Fibroblast of upper back skin (primary cell): ENCODE results near the gene ECI1.

Experiments used
- DNase-seq: peaks from one replicate; pipeline ENCODE4 v3.0.0-alpha.2; 2013

ECI1 gene

DNA sequence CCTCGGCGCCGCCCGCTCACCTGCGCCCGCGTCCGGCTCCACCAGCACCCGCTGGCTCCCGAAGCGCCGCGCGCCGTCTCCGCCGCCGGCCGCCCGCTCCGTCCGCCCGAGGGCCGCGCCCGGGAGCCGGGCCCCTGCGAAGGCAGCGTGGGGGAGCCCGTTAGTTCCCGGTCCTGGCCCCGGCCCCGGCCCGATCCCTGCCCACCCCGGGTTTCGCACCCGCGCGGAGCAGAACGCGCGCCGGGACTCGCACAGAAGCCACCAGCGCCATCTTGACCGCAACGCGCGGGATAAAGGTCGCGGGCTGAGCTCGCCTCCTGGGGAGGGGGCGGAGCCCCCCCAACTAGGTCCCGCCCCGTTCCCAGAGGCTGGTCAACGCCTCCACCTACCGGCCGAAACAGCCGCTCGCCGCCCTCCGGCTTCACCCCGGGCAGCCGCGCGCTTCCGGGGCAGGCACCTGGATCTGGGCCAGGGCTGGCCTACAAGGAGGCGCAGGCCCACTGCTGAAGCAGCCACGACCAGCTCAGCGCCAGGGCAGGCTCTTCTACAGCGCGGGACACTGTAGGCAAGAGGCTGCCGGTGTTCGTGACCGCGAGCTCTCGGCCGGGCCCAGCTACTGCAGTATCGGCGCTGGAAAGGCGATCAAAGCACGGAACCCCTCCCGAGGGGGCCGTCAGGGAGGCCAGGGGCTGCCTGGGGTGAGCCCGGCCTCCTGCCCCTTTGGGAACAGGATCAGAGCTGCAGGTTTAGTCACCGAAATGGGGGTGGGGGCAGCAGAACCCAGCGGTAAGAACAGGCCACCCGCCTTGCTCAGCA is at the start of gene ECI1:
ECI1 (minus strand) TSS at position 292 of the 816 bp plus-strand sequence; CDS start at position 271, 21 bp downstream.
- peak; percentile 90 for DNase-seq

GRCh38 chr16:2299915-2300192 is 48.5 kb upstream of the ECI1 start:
- DNase-seq, result no peak

- no peak for DNase-seq
Measured at GRCh38 chr16:2299121-2299914, 47.9 kb upstream of the ECI1 start.

DNA sequence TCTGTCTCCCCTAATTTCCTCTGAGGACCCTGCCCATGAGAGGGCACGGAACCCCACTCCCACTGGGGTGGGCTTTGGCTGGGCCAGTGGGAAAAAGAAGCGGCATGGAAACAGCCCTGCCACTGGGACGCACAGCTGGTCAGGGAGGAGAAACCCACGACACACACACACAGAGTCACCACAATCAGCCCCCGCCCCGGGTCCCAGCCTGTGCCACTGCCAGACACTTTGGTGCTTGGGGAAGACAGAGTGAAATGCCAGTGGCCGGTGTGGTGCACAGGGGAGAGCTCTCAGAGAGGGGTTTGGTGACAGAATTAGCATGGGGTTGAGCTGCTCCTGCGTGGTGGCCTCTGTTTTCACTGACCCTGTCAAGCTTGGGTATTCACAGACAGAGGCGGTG is 47.2 kb upstream of the ECI1 start:
- no peak for DNase-seq

GRCh38 chr16:2297506-2297860 is 46.1 kb upstream of the ECI1 start:
- DNase-seq, result no peak

DNA sequence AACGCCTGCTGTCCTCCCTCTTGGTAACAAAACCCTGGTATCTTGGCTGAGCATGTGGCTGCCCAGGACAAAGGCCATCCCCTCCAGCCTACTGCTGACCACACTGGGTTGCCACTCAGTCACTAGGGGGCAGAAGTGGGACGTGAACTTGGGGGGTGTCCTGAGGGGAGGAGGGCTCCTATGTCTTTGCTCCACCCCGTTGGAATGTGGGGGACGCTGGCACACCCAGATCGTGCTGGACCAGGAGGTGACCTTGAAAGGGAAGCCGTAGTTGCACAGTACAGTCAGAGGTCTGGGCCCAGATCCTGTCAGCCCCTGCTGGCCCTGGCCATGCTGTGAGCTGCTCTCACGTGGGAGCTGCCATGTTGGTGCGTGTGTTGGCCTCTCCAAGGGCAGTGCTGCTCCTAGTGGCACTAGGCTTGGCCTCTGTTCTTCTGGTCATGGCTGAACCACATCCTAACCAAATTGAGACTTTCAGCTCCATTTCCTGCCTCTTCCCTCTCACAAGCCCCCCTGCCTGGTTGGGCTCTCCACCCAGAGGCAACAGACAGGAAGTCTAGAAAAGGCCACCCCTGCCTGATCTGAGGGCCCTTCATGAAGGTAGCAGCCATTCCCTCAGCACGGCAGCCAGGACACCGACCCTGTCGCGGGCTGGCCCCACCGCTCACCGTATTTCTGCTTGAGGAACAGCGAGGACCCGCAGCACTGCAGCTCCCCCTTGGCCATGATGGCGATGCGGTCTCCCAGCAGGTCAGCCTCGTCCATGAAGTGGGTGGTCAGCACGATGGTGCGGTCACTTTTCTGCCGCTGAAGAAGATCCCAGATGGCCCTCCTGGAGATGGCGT is 45.5 kb upstream of the ECI1 start:
- peak; percentile 14 for DNase-seq

DNA sequence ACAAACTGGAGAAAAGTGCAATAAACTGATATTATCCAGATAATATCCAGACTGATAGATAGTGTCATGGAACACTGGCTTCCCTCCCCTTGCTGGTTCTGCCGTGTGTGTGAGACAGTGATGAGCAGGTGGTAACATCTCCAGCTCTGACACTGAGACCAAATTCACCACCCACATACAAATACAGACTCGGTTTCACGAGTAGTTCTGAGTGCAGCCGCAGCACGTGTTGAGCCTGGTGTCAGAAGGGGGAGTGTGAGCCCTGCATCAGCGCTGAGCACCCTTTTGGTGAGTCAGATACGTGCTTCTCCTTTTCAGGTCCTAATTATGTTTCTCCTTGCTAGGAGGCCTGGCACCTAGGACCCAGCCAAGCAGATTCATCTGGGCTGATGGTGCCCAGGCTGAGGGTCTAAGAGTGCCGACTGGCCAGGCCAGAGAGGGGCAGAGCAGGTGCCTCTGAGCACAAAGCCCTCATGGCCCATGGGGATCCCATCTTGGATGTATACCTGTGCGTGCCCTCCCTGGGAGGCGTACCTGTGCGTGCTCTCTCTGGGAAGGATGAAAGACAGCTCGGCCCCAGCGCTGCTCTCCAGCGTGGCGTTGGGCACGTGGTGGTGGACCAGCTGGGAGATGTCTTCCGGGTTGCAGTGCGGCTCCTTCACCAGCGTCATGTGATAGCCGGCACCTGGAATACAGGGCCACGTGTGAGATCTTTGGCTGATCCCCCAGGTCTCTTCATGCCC is 43.8 kb upstream of the ECI1 start:
- DNase-seq, result no peak

DNA sequence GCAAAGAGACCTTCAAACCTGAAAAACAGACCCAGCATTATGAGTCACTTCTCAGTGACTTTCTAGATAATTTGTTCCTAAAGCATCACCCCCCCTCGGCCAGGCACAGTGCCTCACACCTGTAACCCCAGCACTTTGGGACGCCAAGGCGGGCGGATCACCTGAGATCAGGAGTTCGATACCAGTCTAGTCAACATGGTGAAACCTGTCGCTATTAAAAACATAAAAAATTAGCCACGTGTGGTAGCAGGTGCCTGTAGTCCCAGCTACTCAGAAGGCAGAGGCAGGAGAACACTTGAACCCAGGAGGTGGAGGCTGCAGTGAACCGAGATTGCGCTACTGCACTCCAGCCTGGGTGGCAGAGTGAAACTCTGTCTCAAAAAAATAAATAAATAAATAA is 40.8 kb upstream of the ECI1 start:
- DNase-seq, result no peak

GRCh38 chr16:2289282-2289681 is 37.9 kb upstream of the ECI1 start:
- no peak for DNase-seq

- DNase-seq, result no peak
Measured at GRCh38 chr16:2288726-2289125, 37.3 kb upstream of the ECI1 start.

- DNase-seq, result no peak
Measured at GRCh38 chr16:2287916-2288547, 36.6 kb upstream of the ECI1 start.

GRCh38 chr16:2286550-2286949 is 35.2 kb upstream of the ECI1 start:
- no peak for DNase-seq

- DNase-seq, result no peak
Measured at GRCh38 chr16:2285731-2286191, 34.4 kb upstream of the ECI1 start.

DNA sequence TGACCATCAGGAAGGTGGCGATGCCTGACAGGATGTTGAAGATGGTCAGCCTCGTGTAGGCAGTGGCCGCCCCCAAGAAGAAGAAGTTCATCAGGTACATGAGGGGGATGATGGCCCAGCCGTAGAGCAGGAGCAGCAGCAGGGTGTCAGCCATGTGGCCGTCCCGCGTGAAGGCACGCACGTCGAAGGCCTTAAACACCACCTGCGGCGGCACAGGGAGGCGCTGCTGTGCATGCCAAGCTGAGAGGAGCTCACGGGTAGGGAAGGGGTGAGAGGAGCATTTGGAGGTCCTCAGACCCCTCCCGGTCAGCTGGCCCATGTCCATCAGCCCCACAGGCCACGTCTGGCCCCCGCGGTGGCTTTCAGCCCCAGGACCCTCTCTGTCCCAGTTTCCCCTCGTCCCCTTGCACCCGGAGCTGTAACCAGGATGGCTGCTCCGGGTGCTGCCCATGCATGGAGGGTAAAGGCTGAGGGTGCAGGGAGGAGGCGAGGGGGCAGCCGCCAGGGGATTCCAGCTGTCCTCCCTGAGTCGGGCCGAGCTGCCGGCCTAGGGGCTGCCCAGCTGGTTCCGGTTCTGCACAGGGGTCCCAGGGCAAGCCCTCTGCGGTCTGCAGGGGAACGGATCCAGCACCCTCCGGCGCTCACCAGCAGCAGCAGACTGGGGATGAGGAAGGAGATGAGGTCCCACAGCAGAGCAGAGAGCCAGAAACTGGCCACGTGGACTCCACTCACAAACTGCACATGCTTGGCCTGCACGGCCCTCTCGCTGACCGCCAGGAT is 33.6 kb upstream of the ECI1 start:
- no peak for DNase-seq

GRCh38 chr16:2284001-2284770 is 32.8 kb upstream of the ECI1 start:
- no peak for DNase-seq

- no peak for DNase-seq
Measured at GRCh38 chr16:2282866-2283555, 31.6 kb upstream of the ECI1 start.

GRCh38 chr16:2282262-2282661 is 30.9 kb upstream of the ECI1 start:
- DNase-seq, result no peak

DNA sequence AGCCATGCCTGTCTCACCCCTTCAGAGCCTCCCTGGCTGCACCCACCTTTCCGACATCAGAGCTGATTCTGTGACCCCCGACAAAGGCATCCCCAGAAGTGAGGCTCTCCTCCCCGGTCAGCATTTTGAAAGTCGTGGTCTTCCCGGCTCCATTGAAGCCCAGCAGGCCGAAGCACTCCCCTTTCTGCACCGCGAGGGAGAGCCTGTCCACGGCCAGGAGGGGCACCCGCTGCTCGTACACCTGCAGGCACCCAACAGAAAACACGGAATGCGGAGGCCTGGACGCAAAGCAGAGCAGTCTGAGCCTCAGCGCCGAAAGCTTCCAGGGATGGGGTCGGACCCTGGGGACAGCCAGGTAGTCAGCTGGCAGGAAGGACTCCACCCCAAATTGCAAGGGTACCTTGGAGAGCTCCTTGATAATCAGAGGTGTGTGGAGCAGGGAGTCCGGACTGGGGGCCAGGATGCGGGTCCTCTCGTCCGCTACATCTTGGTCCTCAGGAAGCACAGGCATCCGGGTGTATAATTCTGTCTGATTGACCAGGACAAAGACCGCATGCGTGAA is 29.7 kb upstream of the ECI1 start:
- DNase-seq, result no peak

DNA sequence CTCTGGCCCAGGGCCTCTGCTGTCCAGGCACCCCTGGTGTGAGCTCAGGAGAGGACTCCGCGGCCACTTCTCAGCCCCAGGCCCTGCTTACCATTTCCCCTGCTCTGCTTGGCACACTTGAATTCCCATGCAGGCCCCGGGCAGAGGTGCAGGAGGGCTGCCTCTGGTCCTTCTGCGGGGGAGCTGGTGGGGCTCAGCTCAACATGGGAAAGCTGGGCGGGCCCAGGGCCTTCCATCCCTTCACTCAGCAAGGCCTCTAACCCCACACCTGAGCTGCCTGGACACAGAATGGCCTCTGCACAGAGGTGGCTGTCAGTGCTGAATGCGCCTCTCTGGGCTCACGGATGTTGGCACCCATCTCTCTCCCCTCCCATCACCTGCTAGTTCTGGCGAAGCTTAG is 29.1 kb upstream of the ECI1 start:
- DNase-seq, result no peak
